ENCODE measurements around the gene PLPPR1. TPM values are rescaled to one million over a fixed set of nuclear protein-coding genes. Genes with fewer than 3 reads are reported as not detected.

The PLPPR1 gene
- polyA plus RNA-seq, 1 of the 3 experiments (the other 2 are of a cell fraction), result not detected

DNA sequence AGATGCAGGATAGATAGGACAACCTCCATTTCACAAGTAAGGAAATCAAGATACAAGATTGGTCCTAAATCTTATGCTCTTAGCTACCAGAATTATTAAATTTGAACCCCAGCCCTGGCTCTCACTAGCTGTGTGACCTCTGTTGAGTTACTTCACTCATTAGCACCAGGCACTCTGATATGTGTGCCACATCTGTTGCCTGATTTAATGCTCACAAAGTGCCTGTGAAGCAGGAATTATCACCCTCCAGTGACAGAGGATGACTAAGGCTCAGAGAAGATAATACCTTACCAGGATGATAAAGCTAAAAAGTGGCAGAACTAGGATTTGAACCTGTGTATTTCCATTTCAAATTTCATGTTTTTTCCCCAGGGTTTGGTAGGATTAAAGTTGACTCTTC lies 110.0 kb downstream of the PLPPR1 start (continued):
- TF ChIP-seq USF1 (IDR thresholded peaks at IDR 0.05; ENCODE audit: borderline replicate concordance, low read depth), result no peak
- no peak for TF ChIP-seq ELF1 (IDR thresholded peaks at IDR 0.05)
- no peak for TF ChIP-seq TAF1 (IDR thresholded peaks at IDR 0.05; ENCODE audit: borderline replicate concordance, low read depth, low read length)

GRCh38 chr9:101139082-101139481 lies 110.6 kb downstream of the PLPPR1 start:
- no peaks in the 10 kb centered on the region for H3K9me2 ChIP-seq
- ChIA-PET POLR2A (no interaction called here), CTCF (interaction anchor here (0.8 kb wide), 1 partner anchor 59 kb away, joined by 3 read pairs; no protein-coding TSS in a partner anchor)
- H3K36me3 ChIP-seq (replicated peaks in 1 of 2; ENCODE audit: control insufficient read depth in 1 of 2, insufficient read depth in 2 of 2, low read length in 1 of 2), result no peaks in the 10 kb centered on the region
- WGBS (ENCODE audit: low lambda C conversion rate), result 8% methylated on average over 2 of the region's 2 CpGs
- no peaks in the 10 kb centered on the region for H3F3A ChIP-seq (replicated peaks; ENCODE audit: insufficient read depth)
- H3K4me2 ChIP-seq, result no peak overlapping the region
- no peak overlapping the region for H3K4me3 ChIP-seq (ENCODE audit: low read depth in 2 of 2, low read length in 1 of 2)
- no peaks in the 10 kb centered on the region for H4K20me1 ChIP-seq (ENCODE audit: insufficient read depth)
- no peaks in the 10 kb centered on the region for H3K27me3 ChIP-seq (ENCODE audit: insufficient read depth)
- H3K79me2 ChIP-seq (ENCODE audit: insufficient read depth), result no peaks in the 10 kb centered on the region
- DNase-seq, result no peak
- no peak overlapping the region for H3K9ac ChIP-seq
- H3K27ac ChIP-seq (ENCODE audit: low read depth in 2 of 2, low read length in 1 of 2), result no peak overlapping the region
- no peaks in the 10 kb centered on the region for H3K4me1 ChIP-seq (ENCODE audit: control insufficient read depth in 1 of 2, insufficient read depth in 2 of 2, low read depth in 1 of 2, low read length in 1 of 2)
- TF ChIP-seq NRF1 (IDR thresholded peaks at IDR 0.05; ENCODE audit: low read depth, low read length) (no peak), EZH2phosphoT487 (IDR thresholded peaks at IDR 0.05; ENCODE audit: borderline replicate concordance, low read depth) (no peak)
- H3K9me3 ChIP-seq, result no peaks in the 10 kb centered on the region
- no peak overlapping the region for H2AFZ ChIP-seq (ENCODE audit: low read depth)

DNA sequence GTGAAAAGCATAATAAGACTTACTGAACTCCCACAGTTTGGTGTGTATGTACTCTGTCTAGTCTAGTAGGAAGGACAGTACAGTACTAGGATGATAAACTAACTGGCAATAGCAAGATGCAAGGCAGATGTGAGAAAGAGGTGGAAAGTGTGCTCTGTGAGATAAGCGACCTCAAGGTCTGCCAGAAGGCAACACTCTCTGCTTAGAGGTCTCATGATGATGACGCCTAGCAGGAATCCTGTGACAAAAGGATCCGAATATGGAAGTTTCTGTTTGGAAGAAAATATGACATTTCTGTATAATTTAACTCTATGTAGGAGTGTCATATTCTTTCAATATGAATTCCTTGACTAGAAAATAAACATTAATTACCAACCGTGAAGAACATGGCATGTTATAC lies 112.2 kb downstream of the PLPPR1 start:
- TF ChIP-seq CHD2 (IDR thresholded peaks at IDR 0.05; ENCODE audit: low read length, partially characterized antibody), result no peak
- TF ChIP-seq RFX5 (IDR thresholded peaks at IDR 0.05; ENCODE audit: low read length), result no peak
- TF ChIP-seq MEF2A (IDR thresholded peaks at IDR 0.05; ENCODE audit: borderline replicate concordance, low read depth), result no peak
- no peak for TF ChIP-seq REST (IDR thresholded peaks at IDR 0.05; ENCODE audit: low read depth, low read length)
- no peak for TF ChIP-seq SMC3 (IDR thresholded peaks at IDR 0.05; ENCODE audit: low read depth, low read length)
- TF ChIP-seq POLR2AphosphoS5 (IDR thresholded peaks at IDR 0.05; ENCODE audit: low read depth, low read length), result no peak
- TF ChIP-seq RCOR1 (IDR thresholded peaks at IDR 0.05; ENCODE audit: low read length), result no peak
- ChIA-PET POLR2A (no interaction called here), CTCF (no interaction called here)
- no peaks in the 10 kb centered on the region for H3K27me3 ChIP-seq (ENCODE audit: insufficient read depth)
- H3K9ac ChIP-seq, result no peak overlapping the region
- H3K9me2 ChIP-seq, result no peaks in the 10 kb centered on the region
- no peaks in the 10 kb centered on the region for H4K20me1 ChIP-seq (ENCODE audit: insufficient read depth)
- no peak overlapping the region for H3K27ac ChIP-seq (ENCODE audit: low read depth in 2 of 2, low read length in 1 of 2)
- no peak overlapping the region for H2AFZ ChIP-seq (ENCODE audit: low read depth)
- H3K4me1 ChIP-seq (ENCODE audit: control insufficient read depth in 1 of 2, insufficient read depth in 2 of 2, low read depth in 1 of 2, low read length in 1 of 2), result no peaks in the 10 kb centered on the region
- H3K4me3 ChIP-seq (ENCODE audit: low read depth in 2 of 2, low read length in 1 of 2), result no peak overlapping the region
- no peaks in the 10 kb centered on the region for H3K9me3 ChIP-seq
- WGBS (ENCODE audit: low lambda C conversion rate), result 3% methylated on average over 4 of the region's 4 CpGs
- no peaks in the 10 kb centered on the region for H3K79me2 ChIP-seq (ENCODE audit: insufficient read depth)
- H3K36me3 ChIP-seq (replicated peaks in 1 of 2; ENCODE audit: control insufficient read depth in 1 of 2, insufficient read depth in 2 of 2, low read length in 1 of 2), result no peaks in the 10 kb centered on the region
- no peak overlapping the region for H3K4me2 ChIP-seq
- no peaks in the 10 kb centered on the region for H3F3A ChIP-seq (replicated peaks; ENCODE audit: insufficient read depth)
- no peak for DNase-seq
